NB4 (cell line): ENCODE data around the gene TBC1D10B.

Experiments
- DNase-seq: peaks from one replicate; pipeline ENCODE4 v3.0.0; 2010; ENCODE audit warnings: low read depth
- H3K4me3 ChIP-seq: one replicate; pipeline ENCODE4 v1.5.1; 2011; ENCODE audit warnings: mild to moderate bottlenecking, low read depth, low read length, moderate library complexity
- MYC ChIP-seq: IDR thresholded peaks from 2 replicates; pipeline ENCODE4 v1.6.1; 2011; ENCODE audit warnings: low read depth, low read length
- POLR2A ChIP-seq: IDR thresholded peaks from 2 replicates; pipeline ENCODE4 v1.6.1; 2011; ENCODE audit warnings: mild to moderate bottlenecking; ENCODE audit not compliant: insufficient read length; ENCODE audit errors: extremely low read depth
- TF ChIP-seq, protein P1 (sequence below): IDR thresholded peaks from 2 replicates; pipeline ENCODE4 v1.6.1; 2011; ENCODE audit warnings: low read depth, low read length
- TF ChIP-seq, protein P2 (sequence below): IDR thresholded peaks from one replicate; pipeline ENCODE4 v1.5.1; 2012; ENCODE audit warnings: low read depth, low read length

TBC1D10B gene

DNA sequence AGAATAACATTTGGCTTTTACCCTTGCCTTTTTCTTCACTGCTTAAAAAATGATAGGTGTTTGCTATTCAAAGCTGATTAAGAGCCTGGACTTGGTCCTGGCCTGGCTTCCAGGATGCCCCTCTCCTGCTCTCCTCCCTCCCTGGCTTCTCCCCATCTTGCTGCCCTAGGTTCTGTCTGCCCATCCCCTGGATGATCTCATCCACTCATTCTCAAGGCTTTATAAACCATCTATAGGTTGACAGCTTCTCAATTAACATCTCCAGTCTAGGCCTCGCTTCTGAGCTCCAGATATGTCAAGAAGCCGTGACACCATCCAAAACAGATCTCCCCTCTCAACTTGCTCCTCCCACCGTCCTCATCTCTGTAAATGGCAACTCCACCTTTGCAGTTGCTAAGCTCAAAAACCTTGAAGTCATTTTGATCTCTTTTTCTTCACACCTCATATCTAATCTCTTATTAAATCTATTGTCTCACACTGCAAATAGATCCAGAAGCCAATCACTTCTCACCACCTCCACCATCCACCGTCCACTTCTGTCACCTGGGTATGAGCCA is 45.8 kb upstream of the TBC1D10B start:
- DNase-seq, result no peak
- H3K4me3 ChIP-seq, result no peak overlapping the region
- TF ChIP-seq, protein P1, sequence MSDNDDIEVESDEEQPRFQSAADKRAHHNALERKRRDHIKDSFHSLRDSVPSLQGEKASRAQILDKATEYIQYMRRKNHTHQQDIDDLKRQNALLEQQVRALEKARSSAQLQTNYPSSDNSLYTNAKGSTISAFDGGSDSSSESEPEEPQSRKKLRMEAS, result no peak
- no peak for TF ChIP-seq MYC
- TF ChIP-seq POLR2A, result no peak
- TF ChIP-seq, protein P2, sequence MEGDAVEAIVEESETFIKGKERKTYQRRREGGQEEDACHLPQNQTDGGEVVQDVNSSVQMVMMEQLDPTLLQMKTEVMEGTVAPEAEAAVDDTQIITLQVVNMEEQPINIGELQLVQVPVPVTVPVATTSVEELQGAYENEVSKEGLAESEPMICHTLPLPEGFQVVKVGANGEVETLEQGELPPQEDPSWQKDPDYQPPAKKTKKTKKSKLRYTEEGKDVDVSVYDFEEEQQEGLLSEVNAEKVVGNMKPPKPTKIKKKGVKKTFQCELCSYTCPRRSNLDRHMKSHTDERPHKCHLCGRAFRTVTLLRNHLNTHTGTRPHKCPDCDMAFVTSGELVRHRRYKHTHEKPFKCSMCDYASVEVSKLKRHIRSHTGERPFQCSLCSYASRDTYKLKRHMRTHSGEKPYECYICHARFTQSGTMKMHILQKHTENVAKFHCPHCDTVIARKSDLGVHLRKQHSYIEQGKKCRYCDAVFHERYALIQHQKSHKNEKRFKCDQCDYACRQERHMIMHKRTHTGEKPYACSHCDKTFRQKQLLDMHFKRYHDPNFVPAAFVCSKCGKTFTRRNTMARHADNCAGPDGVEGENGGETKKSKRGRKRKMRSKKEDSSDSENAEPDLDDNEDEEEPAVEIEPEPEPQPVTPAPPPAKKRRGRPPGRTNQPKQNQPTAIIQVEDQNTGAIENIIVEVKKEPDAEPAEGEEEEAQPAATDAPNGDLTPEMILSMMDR, result no peak

DNA sequence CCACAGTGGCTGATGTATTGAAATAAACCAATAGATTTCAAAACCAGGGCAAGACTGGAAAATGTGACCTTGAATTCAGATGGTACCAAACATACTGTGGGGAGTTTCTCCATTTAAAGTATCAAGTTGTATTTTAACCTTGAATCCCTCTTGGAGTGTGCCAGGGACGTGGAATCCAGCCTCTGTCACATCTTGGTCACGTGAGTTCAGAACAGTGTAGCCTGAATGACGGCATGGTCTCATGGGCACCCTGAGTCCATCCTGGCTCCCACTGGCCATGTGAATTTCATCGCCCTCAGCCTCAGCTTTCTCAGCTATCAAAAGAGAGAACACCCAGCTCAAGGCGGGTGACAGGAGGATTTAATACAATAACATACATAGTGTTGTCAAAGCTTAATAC is 43.9 kb upstream of the TBC1D10B start:
- no peak overlapping the region for H3K4me3 ChIP-seq
- DNase-seq, result no peak
- TF ChIP-seq MYC (no peak), POLR2A (no peak)
- TF ChIP-seq, protein P1, result no peak
- TF ChIP-seq, protein P2, result no peak

DNA sequence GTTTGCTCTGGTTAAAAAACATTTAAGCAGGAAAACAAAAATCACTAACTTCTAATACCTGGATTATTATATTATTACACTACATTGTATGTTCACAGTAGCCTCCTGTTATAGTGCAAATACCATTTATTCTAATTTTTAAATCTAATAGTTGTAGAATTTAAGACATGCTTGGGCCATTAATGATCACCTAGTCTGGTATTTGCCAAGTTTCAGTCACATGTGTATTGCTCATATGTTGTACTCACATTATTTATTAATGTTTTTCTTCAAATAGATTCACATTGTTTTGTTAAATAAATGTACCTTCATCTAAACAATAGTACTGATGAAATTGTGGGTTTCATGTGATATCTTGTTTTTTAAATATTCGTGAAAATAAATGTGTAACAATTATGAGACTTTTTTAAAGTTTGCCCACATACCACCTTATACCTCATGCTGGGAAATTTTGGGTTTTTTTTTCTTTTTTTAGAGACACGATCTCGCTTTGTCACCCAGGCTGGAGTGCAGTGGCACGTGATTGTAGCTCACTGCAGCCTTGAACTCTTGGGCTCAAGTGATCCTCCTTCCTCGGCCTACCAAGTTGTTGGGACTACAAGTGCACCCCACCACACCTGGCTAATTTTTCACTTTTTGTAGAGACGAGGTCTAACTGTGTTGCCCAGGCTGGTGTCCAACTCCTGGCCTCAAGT is 43.0 kb upstream of the TBC1D10B start:
- no peak for DNase-seq
- H3K4me3 ChIP-seq, result no peak overlapping the region
- no peak for TF ChIP-seq POLR2A
- TF ChIP-seq, protein P2, result no peak
- TF ChIP-seq MYC, result no peak
- TF ChIP-seq, protein P1, result no peak

DNA sequence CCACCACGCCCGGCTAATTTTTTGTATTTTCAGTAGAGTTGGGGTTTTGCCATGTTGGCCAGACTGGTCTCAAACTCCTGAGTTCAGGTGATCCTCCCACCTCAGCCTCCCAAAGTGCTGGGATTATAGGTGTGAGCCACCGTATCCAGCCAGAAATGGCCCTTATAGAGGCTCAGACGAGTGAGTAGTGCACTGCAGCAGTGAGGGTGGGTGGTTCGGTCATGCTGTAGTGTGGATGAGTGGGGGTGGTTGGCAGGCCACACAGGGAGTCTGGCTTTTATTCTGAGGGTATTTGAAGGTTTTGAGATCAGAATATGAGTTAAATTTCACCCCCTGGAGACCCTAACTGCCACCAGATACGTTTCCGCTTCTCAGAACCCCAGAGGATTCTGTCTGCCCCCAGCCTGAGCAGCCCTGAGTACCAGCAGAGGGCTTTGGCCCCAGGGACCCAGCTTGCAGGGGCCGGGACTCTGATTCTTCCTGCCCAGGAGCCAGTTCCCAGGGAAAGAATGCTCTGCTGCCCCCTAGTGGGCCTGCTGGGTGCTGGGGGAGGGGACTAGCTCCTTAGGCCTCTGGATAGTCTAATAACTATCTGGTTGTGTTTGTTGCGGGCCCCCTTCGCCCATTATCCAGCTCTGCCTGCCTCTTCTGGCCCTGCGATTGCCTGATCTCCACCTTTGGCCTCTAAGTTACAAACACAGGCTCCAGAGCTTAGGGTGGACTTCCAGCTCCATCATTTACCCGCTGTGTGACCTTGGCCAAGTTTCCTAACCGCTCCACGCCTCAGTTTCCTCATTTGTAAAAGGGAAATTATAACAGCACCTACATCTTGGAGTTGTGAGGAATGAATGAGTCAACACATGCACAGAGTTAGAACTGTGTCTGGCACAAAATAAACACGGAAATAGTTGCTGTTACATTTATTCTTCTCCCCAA is 39.1 kb upstream of the TBC1D10B start:
- no peak for TF ChIP-seq MYC
- no peak for TF ChIP-seq POLR2A
- TF ChIP-seq, protein P1, result no peak
- TF ChIP-seq, protein P2, result peak; percentile 90
- peak; percentile 92 for DNase-seq
- peak overlapping the region; percentile 38 for H3K4me3 ChIP-seq

DNA sequence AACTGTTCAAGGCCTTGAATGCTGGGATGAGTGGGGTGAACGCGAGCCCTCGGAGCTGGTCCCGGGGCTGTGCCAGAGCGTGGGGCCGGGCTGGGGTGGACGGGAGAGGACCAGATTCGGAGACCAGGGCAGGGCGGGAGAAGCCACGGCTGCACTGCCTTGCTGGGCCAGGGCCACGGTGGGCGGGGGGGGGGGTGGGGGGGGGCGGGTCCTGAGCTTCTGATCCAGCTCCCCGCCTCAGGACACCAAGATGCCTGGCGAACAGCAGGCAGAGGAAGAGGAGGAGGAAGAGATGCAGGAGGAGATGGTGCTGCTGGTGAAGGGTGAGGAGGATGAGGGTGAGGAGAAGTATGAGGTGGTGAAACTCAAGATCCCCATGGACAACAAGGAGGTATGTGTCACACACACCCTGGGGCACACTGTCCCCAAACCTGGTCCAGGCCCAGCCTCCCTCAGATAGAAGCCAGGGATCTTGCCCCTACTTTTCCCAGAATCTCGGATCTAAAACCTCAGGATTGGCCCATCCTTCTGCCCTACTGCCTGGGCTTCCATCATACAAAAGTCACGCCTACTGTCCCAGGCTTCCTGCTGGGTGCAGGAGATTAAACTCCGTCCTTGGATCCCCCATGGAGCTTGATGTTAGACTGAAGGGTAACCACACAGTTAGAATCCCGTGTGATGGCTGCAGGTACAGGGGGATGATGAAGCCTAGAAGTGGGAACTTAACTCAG is 37.7 kb upstream of the TBC1D10B start:
- TF ChIP-seq, protein P1, result no peak
- no peak for TF ChIP-seq POLR2A
- TF ChIP-seq MYC, result no peak
- TF ChIP-seq, protein P2, result no peak
- peak overlapping the region; percentile 56 for H3K4me3 ChIP-seq
- peak; percentile 39 for DNase-seq
